WTC11 (cell line): ENCODE measurements around the gene PAWR.

Experiments used
- CREB1 ChIP-seq: sonication (generic); formaldehyde crosslinking; IDR thresholded peaks from 2 replicates; pipeline ENCODE4 v1.8.0; 2023; ENCODE audit warnings: mild to moderate bottlenecking, missing genetic modification reagents
- CREM ChIP-seq: sonication (generic); formaldehyde crosslinking; IDR thresholded peaks from 2 replicates; pipeline ENCODE4 v1.8.1; 2022; ENCODE audit warnings: mild to moderate bottlenecking, missing genetic modification reagents, moderate library complexity
- JAZF1 ChIP-seq: fragments of 250-450 bp; sonication (Bioruptor Pico); IDR thresholded peaks from 2 replicates; pipeline ENCODE4 v1.9.0; 2021; ENCODE audit warnings: moderate library complexity, mild to moderate bottlenecking, inconsistent platforms
- KAT7 ChIP-seq: sonication (generic); formaldehyde crosslinking; IDR thresholded peaks from 2 replicates; pipeline ENCODE4 v1.8.1; 2023; ENCODE audit warnings: missing genetic modification reagents, mild to moderate bottlenecking, borderline replicate concordance
- ZNF396 ChIP-seq: fragments of 250-450 bp; sonication (Bioruptor Pico); IDR thresholded peaks from 2 replicates; pipeline ENCODE4 v1.8.0; 2021; ENCODE audit warnings: mild to moderate bottlenecking, moderate library complexity, borderline replicate concordance
- TF ChIP-seq, protein P1 (sequence below): fragments of 200-600 bp; IDR thresholded peaks from 2 replicates; pipeline ENCODE4 v1.8.0; 2022; ENCODE audit warnings: antibody characterized with exemption
- TF ChIP-seq, protein P2 (sequence below): sonication (generic); formaldehyde crosslinking; IDR thresholded peaks from 2 replicates; pipeline ENCODE4 v1.8.0; 2022; ENCODE audit warnings: mild to moderate bottlenecking, missing genetic modification reagents
- TF ChIP-seq, protein P3 (sequence below): sonication (generic); formaldehyde crosslinking; IDR thresholded peaks from 2 replicates; pipeline ENCODE4 v1.8.1; 2022; ENCODE audit warnings: mild to moderate bottlenecking, moderate library complexity, missing genetic modification reagents

DNA sequence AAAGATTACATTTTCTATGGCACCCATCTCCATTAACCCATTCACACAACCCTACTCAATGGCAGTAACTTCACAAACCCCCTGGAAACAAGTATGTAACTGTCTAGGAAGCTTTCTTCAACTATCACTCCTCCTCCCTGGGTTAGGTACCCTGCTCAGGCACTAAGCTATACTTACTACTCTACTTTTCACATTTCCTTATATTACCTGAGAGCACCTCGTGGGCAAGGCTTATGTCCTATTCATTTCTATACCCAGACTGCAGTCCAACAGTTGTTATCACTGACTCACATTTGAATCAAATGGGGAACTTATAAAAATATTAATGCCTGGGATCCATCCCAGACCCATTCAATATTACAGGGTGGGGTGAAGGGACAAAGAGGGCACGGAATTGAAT, 4.6 kb downstream of the PAWR start:
- TF ChIP-seq, protein P1, sequence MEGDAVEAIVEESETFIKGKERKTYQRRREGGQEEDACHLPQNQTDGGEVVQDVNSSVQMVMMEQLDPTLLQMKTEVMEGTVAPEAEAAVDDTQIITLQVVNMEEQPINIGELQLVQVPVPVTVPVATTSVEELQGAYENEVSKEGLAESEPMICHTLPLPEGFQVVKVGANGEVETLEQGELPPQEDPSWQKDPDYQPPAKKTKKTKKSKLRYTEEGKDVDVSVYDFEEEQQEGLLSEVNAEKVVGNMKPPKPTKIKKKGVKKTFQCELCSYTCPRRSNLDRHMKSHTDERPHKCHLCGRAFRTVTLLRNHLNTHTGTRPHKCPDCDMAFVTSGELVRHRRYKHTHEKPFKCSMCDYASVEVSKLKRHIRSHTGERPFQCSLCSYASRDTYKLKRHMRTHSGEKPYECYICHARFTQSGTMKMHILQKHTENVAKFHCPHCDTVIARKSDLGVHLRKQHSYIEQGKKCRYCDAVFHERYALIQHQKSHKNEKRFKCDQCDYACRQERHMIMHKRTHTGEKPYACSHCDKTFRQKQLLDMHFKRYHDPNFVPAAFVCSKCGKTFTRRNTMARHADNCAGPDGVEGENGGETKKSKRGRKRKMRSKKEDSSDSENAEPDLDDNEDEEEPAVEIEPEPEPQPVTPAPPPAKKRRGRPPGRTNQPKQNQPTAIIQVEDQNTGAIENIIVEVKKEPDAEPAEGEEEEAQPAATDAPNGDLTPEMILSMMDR: no peak
- TF ChIP-seq KAT7 (CRISPR knock-in tag): no peak
- TF ChIP-seq CREB1 (CRISPR knock-in tag): no peak
- no peak for TF ChIP-seq CREM
- TF ChIP-seq, protein P2, sequence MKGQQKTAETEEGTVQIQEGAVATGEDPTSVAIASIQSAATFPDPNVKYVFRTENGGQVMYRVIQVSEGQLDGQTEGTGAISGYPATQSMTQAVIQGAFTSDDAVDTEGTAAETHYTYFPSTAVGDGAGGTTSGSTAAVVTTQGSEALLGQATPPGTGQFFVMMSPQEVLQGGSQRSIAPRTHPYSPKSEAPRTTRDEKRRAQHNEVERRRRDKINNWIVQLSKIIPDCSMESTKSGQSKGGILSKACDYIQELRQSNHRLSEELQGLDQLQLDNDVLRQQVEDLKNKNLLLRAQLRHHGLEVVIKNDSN (CRISPR knock-in tag): no peak
- TF ChIP-seq JAZF1: no peak
- TF ChIP-seq, protein P3, sequence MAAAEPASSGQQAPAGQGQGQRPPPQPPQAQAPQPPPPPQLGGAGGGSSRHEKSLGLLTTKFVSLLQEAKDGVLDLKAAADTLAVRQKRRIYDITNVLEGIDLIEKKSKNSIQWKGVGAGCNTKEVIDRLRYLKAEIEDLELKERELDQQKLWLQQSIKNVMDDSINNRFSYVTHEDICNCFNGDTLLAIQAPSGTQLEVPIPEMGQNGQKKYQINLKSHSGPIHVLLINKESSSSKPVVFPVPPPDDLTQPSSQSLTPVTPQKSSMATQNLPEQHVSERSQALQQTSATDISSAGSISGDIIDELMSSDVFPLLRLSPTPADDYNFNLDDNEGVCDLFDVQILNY (CRISPR knock-in tag): no peak
- TF ChIP-seq ZNF396 (CRISPR knock-in tag): no peak
